Stomach (tissue), 9 donors: ENCODE data around the gene CNTNAP4. TPM values are rescaled to one million over a fixed set of nuclear protein-coding genes. Genes with fewer than 3 reads are reported as not detected.

ENCODE experiments used
- DNase-seq, 2 donors: peaks; one replicate each; pipeline versions ENCODE4 v3.0.0 to v3.0.0-alpha.2; 2013 to 2019
- H3K27ac ChIP-seq, 5 donors: fragments of 200-600 bp in 4 of 5; sonication (generic) in 4 of 5; one replicate each; pipeline ENCODE4 v1.5.1; 2013 to 2019; ENCODE audit warnings: mild to moderate bottlenecking in 1 of 5, moderate library complexity in 1 of 5
- H3K27me3 ChIP-seq, 3 donors: fragments of 200-600 bp; sonication (generic); one replicate each; pipeline ENCODE4 v1.5.1; 2017 to 2019; ENCODE audit warnings: mixed run types in 1 of 3
- H3K36me3 ChIP-seq, 4 donors: fragments of 200-600 bp; sonication (generic); 1 replicate in 3 of 4; 2 replicates in 1 of 4; pipeline ENCODE4 v1.5.1; 2016 to 2019
- H3K4me1 ChIP-seq, 4 donors: fragments of 200-600 bp; sonication (generic); one replicate each; pipeline ENCODE4 v1.5.1; 2016 to 2019
- H3K4me3 ChIP-seq, 4 donors: fragments of 200-600 bp; sonication (generic) in 3 of 4; one replicate each; pipeline ENCODE4 v1.5.1; 2016 to 2019; ENCODE audit warnings: mild to moderate bottlenecking in 1 of 4
- H3K9me3 ChIP-seq, 4 donors: fragments of 200-600 bp; sonication (generic); one replicate each; pipeline ENCODE4 v1.5.1; 2016 to 2019
- EP300 ChIP-seq: sonication (generic); formaldehyde crosslinking; IDR thresholded peaks from one replicate; pipeline ENCODE4 v1.6.1; 2017; ENCODE audit warnings: antibody characterized with exemption
- POLR2A ChIP-seq, 4 donors: fragments of 450-650 bp; IDR thresholded peaks; one replicate each; pipeline ENCODE4 v1.6.1; 2016; ENCODE audit warnings: antibody characterized with exemption in 4 of 4, control low read depth in 2 of 4, mild to moderate bottlenecking in 1 of 4, moderate library complexity in 1 of 4
- POLR2AphosphoS5 ChIP-seq, 3 donors: sonication (generic); formaldehyde crosslinking; IDR thresholded peaks; one replicate each; pipeline ENCODE4 v1.6.1; 2016; ENCODE audit warnings: antibody characterized with exemption in 3 of 3
- WGBS, 5 donors: extraction: QIAGEN DNeasy Blood & Tissue Kit in 3 of 5; methylation state at CpG; one replicate each; pipeline versions ENCODE4 v1.1.5 to v1.1.7; 2013 to 2018; 5-methylcytosine and 5-hydroxymethylcytosine counted together
- intact Hi-C: fragments of 100-400 bp; cut with DNase I; formaldehyde crosslinking; loops from one replicate; pipeline ENCODE4 v1.15.1; 2023; ENCODE audit warnings: low total_unique reads
- polyA plus RNA-seq, 3 donors: library from polyadenylated mRNA; stranded (reverse); fragments of 200-250 nt; gene quantifications; one replicate each; pipeline ENCODE4 v1.2.3, GENCODE V29; 2013
- total RNA-seq, 5 donors: library from RNA; depleted of rRNA; stranded (reverse); fragments of >200 nt; gene quantifications; one replicate each; pipeline versions ENCODE4 v1.1.0 to v1.2.3, GENCODE V29; 2014 to 2016
- TF ChIP-seq, protein P1 (sequence below), 7 experiments: fragments of 450-650 bp in 4 of 7; fragments of 200-600 bp in 3 of 7; sonication (generic) in 3 of 7; IDR thresholded peaks; one replicate each; pipeline ENCODE4 v1.5.1; 2016 to 2019; ENCODE audit warnings: antibody characterized with exemption in 7 of 7, control low read depth in 2 of 7, mild to moderate bottlenecking in 1 of 7
- donor health status: healthy with polysubstance abuse.
- donor health status: Bipolar disorder and iron deficiency.
- donor health status: healthy.

Gene CNTNAP4
- total and polyA plus RNA-seq, 8 donors, result 1.3 TPM; not detected in 7

GRCh38 chr16:76443973-76444372 lies 166.8 kb downstream of the CNTNAP4 start:
- Histone ChIP-seq H3K27ac (no peak overlapping the region), H3K9me3 (no peaks in the 10 kb centered on the region), H3K36me3 (no peaks in the 10 kb centered on the region), H3K27me3 (no peaks in the 10 kb centered on the region), H3K4me3 (no peak overlapping the region), H3K4me1 (no peaks in the 10 kb centered on the region)
- intact Hi-C loops, result no loop called here
- TF ChIP-seq POLR2AphosphoS5 (IDR thresholded peaks at IDR 0.05), result no peak
- TF ChIP-seq EP300, result no peak
- no peak for TF ChIP-seq POLR2A (IDR thresholded peaks at IDR 0.05)
- TF ChIP-seq, protein P1, sequence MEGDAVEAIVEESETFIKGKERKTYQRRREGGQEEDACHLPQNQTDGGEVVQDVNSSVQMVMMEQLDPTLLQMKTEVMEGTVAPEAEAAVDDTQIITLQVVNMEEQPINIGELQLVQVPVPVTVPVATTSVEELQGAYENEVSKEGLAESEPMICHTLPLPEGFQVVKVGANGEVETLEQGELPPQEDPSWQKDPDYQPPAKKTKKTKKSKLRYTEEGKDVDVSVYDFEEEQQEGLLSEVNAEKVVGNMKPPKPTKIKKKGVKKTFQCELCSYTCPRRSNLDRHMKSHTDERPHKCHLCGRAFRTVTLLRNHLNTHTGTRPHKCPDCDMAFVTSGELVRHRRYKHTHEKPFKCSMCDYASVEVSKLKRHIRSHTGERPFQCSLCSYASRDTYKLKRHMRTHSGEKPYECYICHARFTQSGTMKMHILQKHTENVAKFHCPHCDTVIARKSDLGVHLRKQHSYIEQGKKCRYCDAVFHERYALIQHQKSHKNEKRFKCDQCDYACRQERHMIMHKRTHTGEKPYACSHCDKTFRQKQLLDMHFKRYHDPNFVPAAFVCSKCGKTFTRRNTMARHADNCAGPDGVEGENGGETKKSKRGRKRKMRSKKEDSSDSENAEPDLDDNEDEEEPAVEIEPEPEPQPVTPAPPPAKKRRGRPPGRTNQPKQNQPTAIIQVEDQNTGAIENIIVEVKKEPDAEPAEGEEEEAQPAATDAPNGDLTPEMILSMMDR (IDR thresholded peaks at IDR 0.05), result no peak
- DNase-seq, result no peak
- 85 to 89% (median 88%) methylated on average over 1 of the region's 1 CpG for WGBS, 5 donors

DNA sequence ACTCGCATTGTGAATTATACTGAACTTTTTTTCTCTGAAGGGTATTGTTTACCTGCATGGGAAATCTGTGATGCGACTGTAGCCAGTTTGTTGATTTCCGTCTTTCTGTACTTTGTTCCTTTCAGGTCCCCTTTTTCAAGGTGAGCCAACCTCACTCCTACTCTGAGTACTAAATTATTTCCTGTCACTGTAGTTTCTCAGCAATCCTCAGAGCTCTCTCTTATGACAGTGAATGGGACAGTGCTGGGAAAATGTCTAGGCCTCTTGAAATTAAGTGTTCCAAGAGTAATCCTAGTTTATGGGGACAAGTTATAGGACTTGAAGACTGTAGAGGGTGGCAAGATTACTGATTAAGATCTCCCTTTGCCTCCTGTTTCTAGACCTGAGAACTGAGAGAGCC lies 167.6 kb downstream of the CNTNAP4 start:
- Histone ChIP-seq H3K27ac (no peak overlapping the region), H3K4me1 (no peaks in the 10 kb centered on the region), H3K9me3 (no peaks in the 10 kb centered on the region), H3K4me3 (no peak overlapping the region), H3K36me3 (no peaks in the 10 kb centered on the region), H3K27me3 (no peaks in the 10 kb centered on the region)
- intact Hi-C loops, result no loop called here
- DNase-seq, result no peak
- TF ChIP-seq POLR2AphosphoS5 (IDR thresholded peaks at IDR 0.05), result no peak
- no peak for TF ChIP-seq POLR2A (IDR thresholded peaks at IDR 0.05)
- TF ChIP-seq, protein P1 (IDR thresholded peaks at IDR 0.05), result no peak
- 34 to 52% (median 46%) methylated on average over 3 of the region's 3 CpGs for WGBS, 5 donors

GRCh38 chr16:76445815-76446214 lies 168.6 kb downstream of the CNTNAP4 start:
- WGBS, 5 donors, result 79 to 86% (median 83%) methylated on average over 3 of the region's 3 CpGs
- Histone ChIP-seq H3K27me3 (no peaks in the 10 kb centered on the region), H3K36me3 (no peaks in the 10 kb centered on the region), H3K27ac (no peak overlapping the region), H3K9me3 (no peaks in the 10 kb centered on the region), H3K4me1 (no peaks in the 10 kb centered on the region), H3K4me3 (no peak overlapping the region)
- DNase-seq, result no peak
- intact Hi-C loops, result no loop called here
- TF ChIP-seq EP300 (no peak), POLR2A (IDR thresholded peaks at IDR 0.05) (no peak), POLR2AphosphoS5 (IDR thresholded peaks at IDR 0.05) (no peak)
- TF ChIP-seq, protein P1 (IDR thresholded peaks at IDR 0.05), result no peak

- WGBS, 5 donors, result 47 to 62% (median 57%) methylated on average over 3 of the region's 3 CpGs
- DNase-seq, result no peak
- no peaks in the 10 kb centered on the region for H3K4me1 ChIP-seq
- no peak overlapping the region for H3K4me3 ChIP-seq
- intact Hi-C loops, result no loop called here
- H3K36me3 ChIP-seq, result no peaks in the 10 kb centered on the region
- no peak overlapping the region for H3K27ac ChIP-seq
- H3K9me3 ChIP-seq, result no peaks in the 10 kb centered on the region
- TF ChIP-seq POLR2A (IDR thresholded peaks at IDR 0.05) (no peak), EP300 (no peak)
- TF ChIP-seq, protein P1 (IDR thresholded peaks at IDR 0.05), result no peak
- H3K27me3 ChIP-seq, result no peaks in the 10 kb centered on the region
These were observed 169.1 kb downstream of the CNTNAP4 start for GRCh38 chr16:76446251-76446650.
